H1 (cell line): ENCODE measurements around the gene GCNT1. TPM values are rescaled to one million over a fixed set of nuclear protein-coding genes. Genes with fewer than 3 reads are reported as not detected.
"Not testable (repeated sequence)": the region's sequence is repeated elsewhere in the genome, so short reads cannot be mapped to it uniquely, and the experiment has no call there.

Experiments
- CTCF ChIA-PET: fragments of 300-600 bp; sonication (Branson Sonifier 250); formaldehyde crosslinking; loops from one replicate; lab custom pipeline; 2021; ENCODE audit not compliant: partially characterized antibody; lab: Charles Lee
- POLR2A ChIA-PET: fragments of 300-600 bp; sonication (Branson Sonifier 250); formaldehyde crosslinking; loops from one replicate; lab custom pipeline; 2021; ENCODE audit warnings: inconsistent platforms; ENCODE audit not compliant: partially characterized antibody; lab: Charles Lee
- DNase-seq, 2 experiments: peaks; one replicate each; pipeline versions ENCODE4 v3.0.0 to v3.0.0-alpha.2; 2010 to 2022; ENCODE audit warnings: low spot score in 2 of 2, low read depth in 1 of 2, mixed read lengths in 1 of 2
- FAIRE-seq: peaks from 2 replicates; lab custom pipeline; 2011; peaks lifted over from hg19 to GRCh38; lab: Jason Lieb, UNC
- H2AFZ ChIP-seq: 2 replicates; pipeline ENCODE4 v1.8.1; 2012; ENCODE audit warnings: low read length, inconsistent platforms
- H2AK5ac ChIP-seq: 2 replicates; pipeline ENCODE4 v1.6.1; 2013; ENCODE audit warnings: low read depth, low read length
- H2BK120ac ChIP-seq: replicated peaks from 2 replicates; pipeline ENCODE3; 2013; ENCODE audit warnings: low read depth, low read length, inconsistent platforms
- H2BK12ac ChIP-seq: 2 replicates; pipeline ENCODE4 v1.6.1; 2013; ENCODE audit warnings: low read depth, low read length
- H2BK15ac ChIP-seq: 2 replicates; pipeline ENCODE4 v1.6.1; 2013; ENCODE audit warnings: low read length
- H2BK20ac ChIP-seq: 2 replicates; pipeline ENCODE4 v1.6.1; 2013; ENCODE audit warnings: low read length
- H2BK5ac ChIP-seq: 2 replicates; pipeline ENCODE4 v1.6.1; 2013; ENCODE audit warnings: low read depth, low read length
- H3K14ac ChIP-seq: 2 replicates; pipeline ENCODE4 v1.6.1; 2013; ENCODE audit warnings: inconsistent platforms; ENCODE audit not compliant: insufficient read length
- H3K18ac ChIP-seq: 2 replicates; pipeline ENCODE4 v1.6.1; 2013; ENCODE audit warnings: low read length; ENCODE audit errors: extremely low read depth
- H3K23ac ChIP-seq: 2 replicates; pipeline ENCODE4 v1.6.1; 2013; ENCODE audit warnings: inconsistent platforms; ENCODE audit not compliant: insufficient read length
- H3K23me2 ChIP-seq: 2 replicates; pipeline ENCODE4 v1.6.1; 2013; ENCODE audit warnings: low read depth, low read length
- H3K27ac ChIP-seq: 2 replicates; pipeline ENCODE4 v1.6.1; 2011; ENCODE audit warnings: low read depth, low read length, inconsistent platforms
- H3K27me3 ChIP-seq, 4 experiments: replicated peaks in 1 of 4; 1 replicate in 1 of 4; 2 replicates in 3 of 4; pipeline versions ENCODE4 v1.6.1 to v1.8.1; 2011 to 2013; ENCODE audit warnings: low read length in 3 of 4, mild to moderate bottlenecking in 3 of 4, inconsistent platforms in 2 of 4, mixed read lengths in 2 of 4, moderate library complexity in 1 of 4; ENCODE audit not compliant: control insufficient read depth in 3 of 4, insufficient read depth in 3 of 4; ENCODE audit errors: extremely low read depth in 1 of 4
- H3K36me3 ChIP-seq, 4 experiments: 2 replicates each; pipeline versions ENCODE4 v1.6.1 to v1.8.1; 2011 to 2013; ENCODE audit warnings: mild to moderate bottlenecking in 4 of 4, low read length in 3 of 4, moderate library complexity in 2 of 4, control low read depth in 1 of 4, inconsistent platforms in 1 of 4; ENCODE audit not compliant: insufficient read depth in 4 of 4, control insufficient read depth in 2 of 4
- H3K4ac ChIP-seq: replicated peaks from 2 replicates; pipeline ENCODE3; 2013; ENCODE audit warnings: low read length, low read depth, mixed read lengths, inconsistent platforms; ENCODE audit not compliant: insufficient read length
- H3K4me1 ChIP-seq, 4 experiments: replicated peaks in 1 of 4; 1 replicate in 1 of 4; 2 replicates in 3 of 4; pipeline versions ENCODE4 v1.6.1 to v1.8.1; 2011 to 2013; ENCODE audit warnings: low read length in 3 of 4, inconsistent platforms in 2 of 4, mixed read lengths in 1 of 4; ENCODE audit not compliant: insufficient read depth in 4 of 4, control insufficient read depth in 3 of 4
- H3K4me2 ChIP-seq, 2 experiments: 2 replicates each; pipeline versions ENCODE4 v1.6.1 to v1.8.1; 2011 to 2013; ENCODE audit warnings: low read depth in 2 of 2, low read length in 2 of 2, control low read depth in 1 of 2, inconsistent platforms in 1 of 2, mild to moderate bottlenecking in 1 of 2; ENCODE audit not compliant: insufficient read depth in 1 of 2
- H3K4me3 ChIP-seq, 4 experiments: fragments of 200-600, 300-600 bp in 1 of 4; sonication (generic), shearing (Covaris generic), sonication (Bioruptor Twin) in 1 of 4; 2 replicates each; pipeline versions ENCODE4 v1.5.1 to v1.8.1; 2011 to 2016; ENCODE audit warnings: low read length in 4 of 4, low read depth in 3 of 4, control low read depth in 2 of 4, inconsistent platforms in 2 of 4, mild to moderate bottlenecking in 2 of 4, mixed read lengths in 1 of 4, moderate library complexity in 1 of 4; ENCODE audit not compliant: insufficient read depth in 2 of 4; ENCODE audit errors: extremely low read depth in 1 of 4
- H3K56ac ChIP-seq: replicated peaks from 2 replicates; pipeline ENCODE3; 2013; ENCODE audit warnings: low read depth, mild to moderate bottlenecking, mixed read lengths, low read length, inconsistent platforms; ENCODE audit not compliant: insufficient read length
- H3K79me1 ChIP-seq: 2 replicates; pipeline ENCODE4 v1.6.1; 2013; ENCODE audit warnings: low read depth, low read length, control low read depth
- H3K79me2 ChIP-seq, 2 experiments: 2 replicates each; pipeline versions ENCODE4 v1.6.1 to v1.8.1; 2012 to 2013; ENCODE audit warnings: low read length in 2 of 2, mild to moderate bottlenecking in 2 of 2, inconsistent platforms in 1 of 2; ENCODE audit not compliant: insufficient read depth in 2 of 2, control insufficient read depth in 1 of 2
- H3K9ac ChIP-seq, 4 experiments: replicated peaks in 1 of 4; 1 replicate in 1 of 4; 2 replicates in 3 of 4; pipeline versions ENCODE4 v1.6.1 to v1.8.1; 2011 to 2013; ENCODE audit warnings: low read depth in 3 of 4, low read length in 3 of 4, control low read depth in 2 of 4, mild to moderate bottlenecking in 2 of 4, moderate library complexity in 2 of 4, inconsistent platforms in 1 of 4; ENCODE audit errors: extremely low read depth in 1 of 4
- H3K9me3 ChIP-seq, 2 experiments: 2 replicates each; pipeline versions ENCODE4 v1.6.1 to v1.8.1; 2012 to 2013; ENCODE audit warnings: mild to moderate bottlenecking in 2 of 2, moderate library complexity in 2 of 2, control low read depth in 1 of 2, inconsistent platforms in 1 of 2, low read depth in 1 of 2, low read length in 1 of 2, mixed read lengths in 1 of 2; ENCODE audit not compliant: insufficient read depth in 2 of 2
- H4K20me1 ChIP-seq, 2 experiments: replicated peaks in 1 of 2; 2 replicates each; pipeline versions ENCODE3 to v1.8.1; 2011 to 2013; ENCODE audit warnings: inconsistent platforms in 2 of 2, low read length in 2 of 2, mild to moderate bottlenecking in 1 of 2; ENCODE audit not compliant: insufficient read depth in 2 of 2, control insufficient read depth in 1 of 2
- H4K5ac ChIP-seq: 2 replicates; pipeline ENCODE4 v1.6.1; 2013; ENCODE audit warnings: low read length, low read depth, mixed read lengths, inconsistent platforms; ENCODE audit not compliant: insufficient read length
- H4K8ac ChIP-seq: 2 replicates; pipeline ENCODE4 v1.8.0; 2013; ENCODE audit warnings: mild to moderate bottlenecking, moderate library complexity, low read length, inconsistent platforms; ENCODE audit not compliant: insufficient read depth; ENCODE audit errors: extremely low read depth
- H4K91ac ChIP-seq: replicated peaks from 2 replicates; pipeline ENCODE3; 2013; ENCODE audit warnings: low read length, mixed read lengths, inconsistent platforms; ENCODE audit not compliant: insufficient read length
- MAFK ChIP-seq: IDR thresholded peaks from 2 replicates; pipeline ENCODE4 v1.6.1; 2012; ENCODE audit warnings: low read depth, mild to moderate bottlenecking, improper control_type of control experiment, low read length
- TCF12 ChIP-seq: IDR thresholded peaks from 2 replicates; pipeline ENCODE4 v1.6.1; 2011; ENCODE audit warnings: low read depth, mild to moderate bottlenecking, low read length
- WGBS, 2 experiments: shearing (Covaris generic) in 1 of 2; methylation state at CpG; one replicate each; pipeline versions ENCODE4 v1.1.6 to v1.1.7; 2013 to 2015; ENCODE audit warnings: low lambda C conversion rate in 2 of 2, mixed read lengths in 2 of 2, inconsistent platforms in 1 of 2, low coverage in 1 of 2, missing lambda C conversion rate in 1 of 2; ENCODE audit not compliant: insufficient replicate concordance in 2 of 2, insufficient coverage in 1 of 2, insufficient read length in 1 of 2; ENCODE audit errors: extremely low coverage in 1 of 2, missing lambda C conversion rate in 1 of 2; 5-methylcytosine and 5-hydroxymethylcytosine counted together
- polyA plus RNA-seq, 7 experiments: library from polyadenylated mRNA; depleted of rRNA in 3 of 7; stranded (reverse) in 5 of 7; unstranded in 2 of 7; fragments of >200 nt in 5 of 7; fragments of 200-250 nt in 2 of 7; gene quantifications; 1 replicate in 5 of 7; 2 replicates in 1 of 7; 4 replicates in 1 of 7; pipeline versions ENCODE4 v1.2.1 to v1.2.3, GENCODE V29; 2011 to 2013; ENCODE audit warnings: missing spikeins in 2 of 7, mixed read lengths in 2 of 7
- total RNA-seq: library from RNA; stranded (reverse); fragmentation: NEBNext Ultra II Directional; extraction: Animal tissue kit (Norgen Biotek cat#: 25700); gene quantifications from 2 replicates; pipeline ENCODE4 v1.2.1, GENCODE V29; 2021

GCNT1 gene
- total and polyA plus RNA-seq, 2 of the 8 experiments (the other 6 are each of a cell fraction or from before 2014, with no cell fraction given), result 13.0 to 16.5 TPM

DNA sequence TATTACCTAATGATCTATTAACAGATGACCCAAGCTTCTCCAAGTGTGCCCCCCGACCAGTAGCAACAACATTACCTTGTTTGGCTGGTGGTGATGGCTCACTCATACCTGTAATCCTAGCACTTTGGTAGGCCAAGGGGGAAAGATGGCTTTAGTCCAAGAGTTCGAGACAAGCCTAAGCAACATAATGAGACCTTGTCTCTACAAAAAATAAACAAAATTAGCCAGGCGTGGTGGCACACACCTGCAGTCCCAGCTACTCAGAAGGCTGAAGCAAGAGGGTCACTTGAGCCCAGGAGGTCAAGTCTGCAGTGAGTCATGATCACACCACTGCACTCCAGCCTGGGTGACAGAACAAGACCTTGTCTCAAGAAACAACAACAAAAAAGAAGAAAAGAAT is 62.9 kb downstream of the GCNT1 start (continued):
- TF ChIP-seq TCF12, result no peak
- TF ChIP-seq MAFK, result no peak
- TF ChIP-seq, all 59 proteins: peak for 0

DNA sequence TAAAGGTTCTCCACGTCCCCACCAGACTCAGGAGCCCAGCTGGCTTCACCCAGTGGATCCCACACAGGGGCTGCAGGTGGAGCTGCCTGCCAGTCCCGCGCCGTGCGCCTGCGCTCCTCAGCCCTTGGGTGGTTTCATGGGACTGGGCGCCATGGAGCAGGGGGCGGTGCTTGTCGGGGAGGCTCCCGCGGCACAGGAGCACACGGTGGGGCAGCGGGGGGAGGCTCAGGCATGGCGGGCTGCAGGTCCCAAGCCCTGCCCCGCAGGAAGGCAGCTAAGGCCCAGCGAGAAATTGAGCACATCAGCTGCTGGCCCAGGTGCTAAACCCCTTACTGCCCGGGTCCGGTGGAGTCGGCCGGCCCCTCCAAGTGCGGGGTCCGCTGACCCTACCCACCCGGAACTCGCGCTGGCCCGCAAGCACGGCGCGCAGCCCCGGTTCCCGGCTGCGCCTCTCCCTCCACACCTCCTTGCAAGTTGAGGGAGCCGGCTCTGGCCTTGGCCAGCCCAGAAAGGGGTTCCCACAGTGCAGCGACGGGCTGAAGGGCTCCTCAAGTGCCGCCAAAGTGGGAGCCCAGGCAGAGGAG is 64.7 kb downstream of the GCNT1 start:
- H3K79me2 ChIP-seq, H3K4me1 ChIP-seq, H2BK20ac ChIP-seq, H3K23ac ChIP-seq, H3K56ac ChIP-seq, H2BK15ac ChIP-seq, H3K18ac ChIP-seq, H2BK12ac ChIP-seq, H4K91ac ChIP-seq, H4K5ac ChIP-seq, H3K23me2 ChIP-seq, H4K20me1 ChIP-seq, H3K27me3 ChIP-seq, POLR2A ChIA-PET, H3K4ac ChIP-seq, H2BK120ac ChIP-seq, DNase-seq, H3K36me3 ChIP-seq, H3K14ac ChIP-seq, H3K4me2 ChIP-seq, H2BK5ac ChIP-seq, H3K4me3 ChIP-seq, H2AK5ac ChIP-seq, FAIRE-seq, H4K8ac ChIP-seq, H3K9ac ChIP-seq, H3K9me3 ChIP-seq, H3K79me1 ChIP-seq, H2AFZ ChIP-seq, H3K27ac ChIP-seq: not testable (repeated sequence)
- WGBS, 2 experiments, result 86% methylated on average over 25 of the region's 36 CpGs; no CpG with 5 or more reads in 1 of the 2 experiments
- CTCF ChIA-PET, result interaction anchor here (0.7 to 1.4 kb wide), 3 partner anchors 10 to 168 kb away, joined by 3 to 7 read pairs (median 3); no protein-coding TSS in a partner anchor
